Erythroblast (primary cell): ENCODE data around the gene DPF3.

ENCODE experiments used
- GATA1 ChIP-seq: IDR thresholded peaks from 2 replicates; pipeline ENCODE4 v1.6.1; 2011; ENCODE audit warnings: low read depth, mild to moderate bottlenecking, control low read depth, low read length, moderate library complexity
- POLR2A ChIP-seq: IDR thresholded peaks from 2 replicates; pipeline ENCODE4 v1.6.1; 2011; ENCODE audit warnings: mild to moderate bottlenecking, low read length

DNA sequence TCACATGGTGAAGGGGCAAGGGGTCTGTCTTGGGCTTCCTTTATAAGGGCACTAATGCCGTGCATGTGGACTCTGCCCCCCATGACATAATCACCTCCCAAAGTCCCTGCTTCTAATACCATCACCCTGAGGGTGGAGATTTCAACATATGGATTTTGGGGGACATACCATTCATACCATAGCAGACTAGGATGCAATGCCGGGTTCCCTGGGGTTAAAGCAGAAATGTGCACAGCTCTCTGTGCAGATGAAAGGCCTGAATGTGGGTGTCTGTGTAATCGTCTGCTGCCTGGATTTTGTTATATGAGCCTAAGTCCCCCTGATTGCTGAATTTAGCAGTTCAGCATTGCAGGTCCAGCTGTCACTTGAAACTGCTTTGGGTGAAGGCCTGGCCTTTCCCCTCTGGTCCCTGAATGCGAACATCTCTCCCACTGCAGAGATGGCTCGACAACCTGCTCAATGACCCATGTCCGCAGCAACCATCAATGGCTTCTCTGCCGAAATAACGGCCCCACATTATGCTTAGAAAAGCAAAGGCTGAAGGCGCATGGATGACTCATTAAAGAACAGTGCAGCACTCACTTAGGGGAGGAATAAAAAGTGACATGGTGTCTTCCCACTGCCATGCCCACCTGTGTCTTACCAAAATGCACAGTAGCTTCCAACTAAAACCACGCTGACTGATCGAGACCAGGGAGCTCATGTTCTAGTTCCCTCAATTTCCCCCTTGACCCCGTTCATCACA is 286.3 kb downstream of the DPF3 start:
- no peak for TF ChIP-seq POLR2A
- TF ChIP-seq GATA1, result no peak
